ENCODE measurements around the gene MYLK2.

DNA sequence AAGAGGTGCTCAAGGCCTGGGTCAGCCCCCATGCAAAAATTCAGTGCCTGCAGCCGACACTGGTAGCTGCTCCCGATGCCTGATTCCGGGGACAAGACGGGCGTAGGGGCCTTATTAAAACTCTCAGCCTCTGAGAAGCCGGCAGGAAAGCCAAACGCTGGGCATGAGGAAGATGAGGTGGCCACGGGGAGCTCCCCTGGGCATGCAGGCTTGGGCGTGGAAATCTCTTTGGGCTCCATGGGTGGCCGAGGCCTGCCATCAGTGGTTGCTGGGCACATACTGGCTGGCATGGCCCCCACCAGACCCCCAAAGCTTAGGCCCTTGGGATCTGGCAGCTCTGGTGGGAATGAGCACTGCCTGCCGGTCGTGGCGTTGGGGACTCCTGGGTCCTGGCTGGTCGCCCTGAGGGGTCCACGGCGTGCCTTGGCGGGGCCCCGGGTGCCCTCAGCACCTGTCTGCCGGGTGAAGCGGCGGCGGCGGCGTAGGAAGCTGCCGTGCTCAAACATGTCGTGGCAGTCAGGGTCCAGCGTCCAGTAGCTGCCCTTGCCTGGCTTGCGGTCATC is 25.7 kb downstream of the MYLK2 start:
- TF ChIP-seq, protein P1, sequence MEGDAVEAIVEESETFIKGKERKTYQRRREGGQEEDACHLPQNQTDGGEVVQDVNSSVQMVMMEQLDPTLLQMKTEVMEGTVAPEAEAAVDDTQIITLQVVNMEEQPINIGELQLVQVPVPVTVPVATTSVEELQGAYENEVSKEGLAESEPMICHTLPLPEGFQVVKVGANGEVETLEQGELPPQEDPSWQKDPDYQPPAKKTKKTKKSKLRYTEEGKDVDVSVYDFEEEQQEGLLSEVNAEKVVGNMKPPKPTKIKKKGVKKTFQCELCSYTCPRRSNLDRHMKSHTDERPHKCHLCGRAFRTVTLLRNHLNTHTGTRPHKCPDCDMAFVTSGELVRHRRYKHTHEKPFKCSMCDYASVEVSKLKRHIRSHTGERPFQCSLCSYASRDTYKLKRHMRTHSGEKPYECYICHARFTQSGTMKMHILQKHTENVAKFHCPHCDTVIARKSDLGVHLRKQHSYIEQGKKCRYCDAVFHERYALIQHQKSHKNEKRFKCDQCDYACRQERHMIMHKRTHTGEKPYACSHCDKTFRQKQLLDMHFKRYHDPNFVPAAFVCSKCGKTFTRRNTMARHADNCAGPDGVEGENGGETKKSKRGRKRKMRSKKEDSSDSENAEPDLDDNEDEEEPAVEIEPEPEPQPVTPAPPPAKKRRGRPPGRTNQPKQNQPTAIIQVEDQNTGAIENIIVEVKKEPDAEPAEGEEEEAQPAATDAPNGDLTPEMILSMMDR (conservative IDR thresholded peaks at IDR 0.05 in 1 of 2, IDR thresholded peaks at IDR 0.05 in 1 of 2; ENCODE audit: extremely low read depth in 1 of 2, insufficient read depth in 1 of 2, low read depth in 1 of 2, low read length in 2 of 2), result no peak
- TF ChIP-seq EZH2 (IDR thresholded peaks at IDR 0.05; ENCODE audit: borderline replicate concordance, low read length), result no peak
